Measurements from ENCODE around the gene NOTCH1. TPM values are rescaled to one million over a fixed set of nuclear protein-coding genes. Genes with fewer than 3 reads are reported as not detected.

NOTCH1 gene
- total RNA-seq, 1 donor from 2014 or later: 134 TPM

GRCh38 chr9:136465500-136466154, 80.2 kb downstream of the NOTCH1 start:
- DNase-seq (ENCODE audit: low spot score): no peak

GRCh38 chr9:136464241-136464640, 81.6 kb downstream of the NOTCH1 start:
- DNase-seq (ENCODE audit: low spot score): no peak

- DNase-seq (ENCODE audit: low spot score): no peak
These were observed 82.3 kb downstream of the NOTCH1 start for GRCh38 chr9:136463578-136463977.

- DNase-seq (ENCODE audit: low spot score): no peak
These were observed 83.2 kb downstream of the NOTCH1 start for GRCh38 chr9:136462664-136463063.

DNA sequence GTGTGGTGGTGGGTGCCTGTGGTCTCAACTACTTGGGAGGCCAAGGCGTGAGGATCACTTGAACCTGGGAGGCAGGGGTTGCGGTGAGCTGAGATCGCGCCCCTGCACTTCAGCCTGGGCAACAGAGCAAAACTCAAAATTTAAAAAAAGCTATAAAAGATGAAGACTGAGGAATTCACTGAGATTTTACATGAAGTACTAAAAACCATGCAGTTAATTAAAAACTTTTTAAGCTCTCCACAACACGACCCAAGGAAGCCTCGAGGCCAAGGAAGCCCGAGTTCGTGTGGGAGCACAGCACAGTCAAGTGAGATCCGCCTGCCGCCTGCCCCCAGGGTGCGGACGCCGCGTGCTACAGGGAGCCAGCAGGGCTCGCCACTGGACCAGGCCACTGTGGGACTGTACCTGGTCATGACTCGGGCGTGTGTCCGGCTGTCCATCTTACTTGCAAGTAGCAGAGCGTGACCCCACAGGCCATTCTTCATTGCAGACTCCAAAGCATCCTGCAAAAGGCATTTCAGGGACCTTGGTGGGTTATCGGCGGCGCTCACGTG, 85.0 kb downstream of the NOTCH1 start:
- no peak for DNase-seq (ENCODE audit: low spot score)

GRCh38 chr9:136459425-136459824, 86.4 kb downstream of the NOTCH1 start:
- no peak for DNase-seq (ENCODE audit: low spot score)

- DNase-seq (ENCODE audit: low spot score): no peak
These were observed 88.5 kb downstream of the NOTCH1 start for GRCh38 chr9:136457326-136457725.

- no peak for DNase-seq (ENCODE audit: low spot score)
These were observed 89.6 kb downstream of the NOTCH1 start for GRCh38 chr9:136456258-136456657.

DNA sequence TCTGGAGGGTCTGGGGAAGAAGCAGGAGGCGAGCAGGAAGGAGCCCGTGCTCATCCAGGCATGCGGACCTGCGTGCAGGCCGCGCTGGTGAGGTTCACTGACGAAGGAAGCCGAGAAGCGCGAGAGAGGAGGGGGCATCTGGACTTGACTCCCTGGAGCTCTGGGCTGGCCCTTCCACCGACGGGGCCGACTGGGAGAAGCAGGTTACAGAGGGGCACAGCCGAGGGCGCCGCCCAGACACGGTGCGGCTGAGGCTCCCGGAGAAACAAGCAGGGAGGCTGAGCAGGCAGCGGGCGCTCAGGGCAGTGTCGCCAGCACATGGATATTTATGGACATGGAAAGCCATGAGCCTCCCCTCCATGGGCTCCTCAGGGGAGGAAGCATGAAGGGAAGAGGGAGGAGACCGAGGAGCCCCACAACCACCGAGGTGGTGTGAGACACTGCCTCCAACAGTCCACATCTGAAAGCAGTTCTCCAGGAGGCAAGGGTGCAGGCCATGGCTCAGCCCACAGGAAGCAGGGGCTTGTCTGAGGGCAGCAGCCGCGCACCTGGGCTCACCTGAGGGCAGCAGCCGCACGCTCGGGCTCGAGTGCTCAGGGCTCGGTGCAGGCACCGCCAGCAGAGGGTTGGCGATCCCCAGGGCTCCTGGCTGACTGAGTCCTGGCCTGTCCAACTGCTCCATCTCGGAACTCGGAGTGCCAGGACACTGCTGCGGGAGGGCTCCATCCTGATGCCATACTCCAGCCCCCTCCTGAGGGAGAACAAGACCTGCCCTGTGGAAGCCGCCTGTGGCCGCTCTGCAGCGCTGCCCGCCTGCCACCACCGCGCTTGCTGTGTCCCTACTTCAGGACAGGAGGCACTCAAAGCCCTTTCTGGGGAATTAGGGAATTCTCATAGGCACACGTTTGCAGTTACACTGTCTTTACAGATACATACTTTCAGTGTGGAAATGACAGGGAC, 90.5 kb downstream of the NOTCH1 start:
- no peak for DNase-seq (ENCODE audit: low spot score)

GRCh38 chr9:136454026-136454796, 91.6 kb downstream of the NOTCH1 start:
- no peak for DNase-seq (ENCODE audit: low spot score)

DNA sequence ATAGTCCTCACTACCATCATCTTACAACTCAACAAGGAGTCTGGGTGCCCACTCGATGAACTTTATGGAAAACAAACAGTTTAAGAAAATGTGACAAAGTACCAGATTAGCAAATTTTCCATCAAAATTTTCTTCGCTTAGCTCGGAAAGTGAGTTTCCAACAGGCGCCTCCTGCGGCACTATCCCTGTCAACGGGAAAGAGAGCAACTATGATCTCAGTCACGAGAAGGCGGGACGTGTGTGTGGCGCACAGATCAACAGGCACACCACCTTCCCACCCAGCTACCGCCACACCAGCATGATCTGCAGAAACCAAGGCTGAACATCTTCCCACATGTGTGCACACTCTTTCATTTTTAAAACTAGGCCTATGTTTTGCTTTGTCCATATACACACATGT, 92.5 kb downstream of the NOTCH1 start:
- DNase-seq (ENCODE audit: low spot score): no peak

- no peak for DNase-seq (ENCODE audit: low spot score)
These were observed 94.5 kb downstream of the NOTCH1 start for GRCh38 chr9:136451221-136451877.

DNA sequence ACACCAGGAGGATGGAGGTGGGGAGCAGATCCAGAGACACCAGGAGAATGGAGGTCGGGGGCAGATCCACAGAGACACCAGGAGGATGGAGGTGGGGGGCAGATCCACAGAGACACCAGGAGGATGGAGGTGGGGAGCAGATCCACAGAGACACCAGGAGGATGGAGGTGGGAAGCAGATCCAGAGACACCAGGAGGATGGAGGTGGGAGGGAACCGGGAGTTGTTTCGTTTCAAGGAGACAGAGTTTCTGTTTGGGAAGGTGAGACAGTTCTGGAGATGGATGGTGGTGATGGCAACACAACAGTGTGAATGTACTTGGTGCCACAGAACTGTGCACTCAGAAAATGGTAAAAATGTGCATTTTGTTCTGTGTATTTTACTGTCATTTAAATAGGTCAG, 97.2 kb downstream of the NOTCH1 start:
- DNase-seq (ENCODE audit: low spot score): no peak

DNA sequence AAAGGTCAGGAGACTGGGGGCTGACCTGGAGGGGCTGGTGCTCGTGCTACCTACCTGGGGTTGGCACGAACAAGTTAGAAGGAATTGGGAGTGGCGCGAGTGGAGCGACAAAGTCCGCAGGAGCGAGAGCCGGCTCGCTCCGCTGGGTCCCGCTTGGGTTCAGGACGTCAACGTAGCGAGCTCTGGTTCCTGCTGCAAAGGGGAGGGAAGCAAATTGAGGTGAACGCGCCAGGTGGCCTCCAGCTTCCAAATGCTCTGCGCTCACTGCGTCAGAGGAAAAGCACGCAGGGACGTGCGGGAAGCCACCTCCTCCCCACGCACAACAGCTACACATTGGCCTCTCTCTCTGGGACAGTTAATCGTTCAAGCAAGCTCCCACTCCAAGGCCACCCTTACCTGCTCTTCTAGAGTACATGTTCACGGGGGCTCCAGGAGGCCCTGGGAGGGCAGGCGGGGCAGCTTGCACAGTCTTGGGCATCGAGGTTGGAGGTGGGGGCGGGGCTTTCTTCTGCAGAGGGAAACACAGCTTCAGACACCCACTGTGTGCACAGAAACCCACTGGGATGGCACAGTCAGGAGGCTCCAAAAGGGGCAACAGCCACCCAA, 98.6 kb downstream of the NOTCH1 start:
- no peak for DNase-seq (ENCODE audit: low spot score)

DNA sequence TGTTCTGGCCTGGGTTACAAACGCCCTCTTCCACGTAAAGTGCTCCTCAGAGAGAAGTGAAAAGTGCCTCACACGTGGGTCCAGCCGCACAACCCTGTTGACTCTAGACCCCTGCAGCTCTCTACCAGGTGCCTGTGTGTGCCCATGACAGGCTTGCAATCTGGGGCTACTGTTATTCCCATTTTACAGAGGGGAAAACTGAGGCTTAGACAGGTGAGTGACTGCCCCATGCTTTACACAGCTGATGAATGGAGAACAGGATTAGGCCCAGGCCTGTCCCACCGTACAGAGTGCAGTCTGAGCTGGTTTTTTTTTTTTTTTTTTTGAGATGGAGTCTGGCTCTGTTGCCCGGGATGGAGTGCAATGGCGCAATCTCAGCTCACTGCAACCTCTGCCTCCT, 100.0 kb downstream of the NOTCH1 start:
- DNase-seq (ENCODE audit: low spot score): no peak

Other genes starting within 250 kb of the NOTCH1 start
- gene CCDC187, start 242.0 kb downstream of the NOTCH1 start, total RNA-seq: 9.0 TPM
- 16.6 TPM for gene GPSM1, start 218.5 kb downstream of the NOTCH1 start, total RNA-seq
- gene DNLZ, start 182.3 kb downstream of the NOTCH1 start, total RNA-seq: 24.9 TPM
- 11.5 TPM for gene CARD9, start 172.4 kb downstream of the NOTCH1 start, total RNA-seq
- gene SNAPC4, start 145.9 kb downstream of the NOTCH1 start, total RNA-seq: 14.0 TPM
- 50.1 TPM for gene ENTR1, start 135.4 kb downstream of the NOTCH1 start, total RNA-seq
- 51.2 TPM for gene PMPCA, start 135.4 kb downstream of the NOTCH1 start, total RNA-seq
- gene INPP5E, start 106.2 kb downstream of the NOTCH1 start, total RNA-seq: 13.5 TPM
- 102 TPM for gene SEC16A, start 63.0 kb downstream of the NOTCH1 start, total RNA-seq
- gene EGFL7, start 116.9 kb upstream of the NOTCH1 start, total RNA-seq: 109 TPM
- 52.2 TPM for gene AGPAT2, start 141.4 kb upstream of the NOTCH1 start, total RNA-seq
- gene DIPK1B, start 166.5 kb upstream of the NOTCH1 start, total RNA-seq: 6.6 TPM
- 40.6 TPM for gene LCN10, start 196.9 kb upstream of the NOTCH1 start, total RNA-seq
- gene LCN6, start 202.5 kb upstream of the NOTCH1 start, total RNA-seq: 62.8 TPM
- not detected for gene LCN8, start 212.2 kb upstream of the NOTCH1 start, total RNA-seq
- not detected for gene LCN15, start 218.5 kb upstream of the NOTCH1 start, total RNA-seq
- 80.8 TPM for gene TMEM141, start 245.3 kb upstream of the NOTCH1 start, total RNA-seq